Lung microvascular endothelial cell (primary cell): ENCODE data around the gene JCHAIN. TPM values are rescaled to one million over a fixed set of nuclear protein-coding genes. Genes with fewer than 3 reads are reported as not detected.

Experiments
- total RNA-seq: library from RNA; depleted of rRNA; stranded (reverse); fragments of >200 nt; gene quantifications from 2 replicates; pipeline ENCODE4 v1.2.1, GENCODE V29; 2014

JCHAIN gene
- total RNA-seq, 1 donor from 2014 or later, result not detected

Other genes starting within 250 kb of the JCHAIN start
- not detected in 2 replicates for gene MUC7, start 194.3 kb downstream of the JCHAIN start, total RNA-seq
- not detected in 2 replicates for gene AMTN, start 147.9 kb downstream of the JCHAIN start, total RNA-seq
- not detected in 2 replicates for gene AMBN, start 74.3 kb downstream of the JCHAIN start, total RNA-seq
- not detected in 2 replicates for gene ENAM, start 37.8 kb downstream of the JCHAIN start, total RNA-seq
- gene UTP3, start 22.0 kb upstream of the JCHAIN start, total RNA-seq, result 10.7 and 15.5 TPM in 2 replicates
- gene RUFY3, start 55.5 kb upstream of the JCHAIN start, total RNA-seq, result 21.8 and 30.2 TPM in 2 replicates
- gene GRSF1, start 173.4 kb upstream of the JCHAIN start, total RNA-seq, result 34.9 and 41.4 TPM in 2 replicates
- 7.6 and 9.5 TPM in 2 replicates for gene MOB1B, start 235.9 kb upstream of the JCHAIN start, total RNA-seq